Mononuclear cell (primary cell): ENCODE measurements around the gene CA6. TPM values are rescaled to one million over a fixed set of nuclear protein-coding genes. Genes with fewer than 3 reads are reported as not detected.
"Not testable (repeated sequence)": the region's sequence is repeated elsewhere in the genome, so short reads cannot be mapped to it uniquely, and the experiment has no call there.

Experiments
- H3K27me3 ChIP-seq: 2 replicates; pipeline ENCODE4 v1.6.0; 2011; ENCODE audit warnings: low read length, control low read depth; ENCODE audit not compliant: insufficient read depth
- H3K4me1 ChIP-seq: 2 replicates; pipeline ENCODE4 v1.5.1; 2011; ENCODE audit warnings: mild to moderate bottlenecking, low read length, control low read depth; ENCODE audit not compliant: insufficient read depth
- H3K4me3 ChIP-seq: 2 replicates; pipeline ENCODE4 v1.5.1; 2011; ENCODE audit warnings: mild to moderate bottlenecking, low read length, moderate library complexity
- H3K9me3 ChIP-seq: 2 replicates; pipeline ENCODE4 v1.5.1; 2011; ENCODE audit warnings: low read depth, mild to moderate bottlenecking, control low read depth, low read length
- total RNA-seq: library from RNA; depleted of rRNA; stranded (reverse); fragments of >200 nt; gene quantifications from one replicate; pipeline ENCODE4 v1.2.3, GENCODE V29; 2012

The CA6 gene
- total RNA-seq, 1 donor = 0.63 TPM

DNA sequence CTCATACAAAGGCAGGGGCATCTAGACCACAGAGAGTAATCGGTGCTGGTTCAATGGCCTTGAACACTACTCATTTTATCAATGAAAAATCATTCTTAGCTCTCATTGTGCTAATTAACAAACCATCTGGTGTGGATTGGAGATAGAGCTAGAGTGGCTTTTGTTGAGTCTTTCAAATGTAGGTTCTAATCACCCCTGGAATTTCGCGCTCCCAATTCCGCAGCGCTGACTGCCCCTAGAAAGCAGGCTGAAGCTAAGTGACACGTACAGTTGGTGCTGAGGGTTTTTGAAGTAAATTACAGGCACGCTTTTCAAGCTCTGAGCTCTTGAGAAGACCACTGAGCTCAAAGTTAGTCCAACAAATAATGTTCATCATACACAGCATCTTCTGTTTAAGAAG lies 31.2 kb upstream of the CA6 start:
- H3K9me3 ChIP-seq = no peaks in the 10 kb centered on the region
- no peak overlapping the region for H3K4me3 ChIP-seq
- no peaks in the 10 kb centered on the region for H3K4me1 ChIP-seq
- no peaks in the 10 kb centered on the region for H3K27me3 ChIP-seq

DNA sequence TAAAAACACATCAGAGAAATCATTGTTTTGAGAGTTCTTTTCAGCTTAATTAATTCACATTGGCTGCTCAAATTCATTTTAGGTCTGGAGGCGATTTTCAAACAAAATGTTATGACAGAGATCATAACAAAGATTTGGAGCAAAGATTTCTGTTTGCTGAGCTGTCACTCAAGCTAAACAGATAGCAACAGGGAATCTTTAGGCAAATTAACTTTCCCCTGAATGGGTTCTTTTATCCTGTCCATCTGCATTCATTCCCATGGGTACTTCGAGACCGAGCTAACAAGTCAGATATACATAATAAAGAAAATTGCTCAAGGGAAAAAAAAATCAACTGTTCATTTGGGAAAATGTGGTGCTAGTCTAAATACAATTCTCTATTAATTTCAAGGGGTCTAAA lies 30.2 kb upstream of the CA6 start:
- Histone ChIP-seq H3K4me1 (peaks cover under 1% of the 10 kb centered on the region), H3K27me3 (no peaks in the 10 kb centered on the region), H3K9me3 (no peaks in the 10 kb centered on the region), H3K4me3 (no peak overlapping the region)

DNA sequence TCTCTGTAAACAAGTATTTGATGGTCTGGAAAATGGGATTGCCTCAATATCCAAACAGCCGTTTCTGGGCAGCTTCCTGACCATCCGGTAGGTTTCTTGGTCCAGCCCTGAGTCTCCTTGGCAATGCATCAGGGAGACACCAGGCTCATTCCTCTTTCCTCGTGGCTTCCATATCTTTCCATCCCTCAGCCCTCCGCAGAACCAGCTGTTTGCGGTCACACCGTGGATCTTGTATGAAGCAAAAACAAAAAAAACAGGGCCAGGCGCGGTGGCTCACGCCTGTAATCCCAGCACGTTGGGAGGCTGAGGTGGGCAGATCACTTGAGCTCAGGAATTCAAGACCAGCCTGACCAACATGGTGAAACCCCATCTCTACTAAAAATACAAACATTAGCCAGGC lies 28.1 kb upstream of the CA6 start:
- not testable (repeated sequence) for H3K9me3 ChIP-seq, H3K4me3 ChIP-seq, H3K27me3 ChIP-seq, H3K4me1 ChIP-seq

DNA sequence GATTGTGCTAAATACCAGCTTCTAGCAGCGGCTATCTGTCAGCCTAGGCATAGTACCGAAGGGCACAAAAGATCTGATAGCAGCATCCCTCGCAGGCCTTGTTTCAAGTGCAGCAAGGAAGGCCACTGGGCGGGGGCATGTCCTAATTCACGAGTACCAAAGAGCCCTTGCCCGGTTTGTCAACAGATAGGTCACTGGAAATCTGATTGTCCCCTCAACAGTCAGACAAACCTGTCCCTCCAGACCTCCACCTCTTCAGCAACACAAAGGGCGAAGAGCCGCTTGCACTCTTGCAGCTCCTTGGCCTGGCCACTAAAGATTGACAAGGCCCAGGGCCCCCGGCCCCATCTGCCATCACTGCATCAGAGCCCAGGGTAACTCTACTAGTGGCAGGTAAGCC lies 22.7 kb upstream of the CA6 start:
- Histone ChIP-seq H3K4me3 (no peak overlapping the region), H3K9me3 (no peaks in the 10 kb centered on the region), H3K4me1 (peaks cover 20% of the 10 kb centered on the region), H3K27me3 (no peaks in the 10 kb centered on the region)

DNA sequence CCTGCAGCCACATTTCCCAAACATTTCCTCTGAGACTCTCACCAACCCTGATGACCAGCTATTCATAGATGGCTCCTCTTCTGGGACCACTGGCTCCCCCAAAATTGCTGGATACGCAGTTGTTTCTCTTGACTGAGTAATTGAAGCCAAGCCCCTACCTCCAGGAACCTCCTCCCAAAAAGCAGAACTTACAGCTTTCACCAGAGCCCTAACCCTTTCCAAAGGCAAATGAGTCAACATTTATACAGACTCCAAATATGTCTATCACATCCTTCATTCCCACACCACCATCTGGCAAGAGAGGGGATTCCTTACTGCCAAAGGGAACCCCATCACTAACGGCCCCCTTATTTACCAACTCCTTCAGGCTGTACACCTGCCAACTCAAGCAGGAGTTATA lies 20.3 kb upstream of the CA6 start:
- peaks cover 20% of the 10 kb centered on the region for H3K4me1 ChIP-seq
- no peaks in the 10 kb centered on the region for H3K9me3 ChIP-seq
- H3K27me3 ChIP-seq = no peaks in the 10 kb centered on the region
- peak overlapping the region; percentile 12 for H3K4me3 ChIP-seq

DNA sequence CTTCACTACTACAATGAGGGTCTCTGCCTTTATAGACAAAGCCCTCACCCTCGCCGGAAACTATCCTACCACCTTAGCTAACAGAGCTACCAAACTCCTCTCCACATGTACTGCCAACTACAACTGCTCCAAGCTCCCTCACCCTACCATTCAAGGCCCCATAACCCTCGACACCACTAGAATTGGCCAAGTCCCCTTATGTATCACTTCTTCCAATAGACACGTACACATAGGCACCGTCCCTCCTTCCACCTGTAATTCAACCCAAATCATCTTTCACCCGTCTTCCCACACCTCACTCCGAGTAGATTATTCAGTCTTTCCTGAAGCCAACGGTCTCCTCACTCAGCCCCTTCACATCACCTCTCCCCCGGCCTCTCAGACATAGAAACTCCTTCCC lies 19.7 kb upstream of the CA6 start:
- Histone ChIP-seq H3K4me3 (peak overlapping the region; percentile 6), H3K9me3 (no peaks in the 10 kb centered on the region), H3K4me1 (peaks cover 15% of the 10 kb centered on the region), H3K27me3 (no peaks in the 10 kb centered on the region)

DNA sequence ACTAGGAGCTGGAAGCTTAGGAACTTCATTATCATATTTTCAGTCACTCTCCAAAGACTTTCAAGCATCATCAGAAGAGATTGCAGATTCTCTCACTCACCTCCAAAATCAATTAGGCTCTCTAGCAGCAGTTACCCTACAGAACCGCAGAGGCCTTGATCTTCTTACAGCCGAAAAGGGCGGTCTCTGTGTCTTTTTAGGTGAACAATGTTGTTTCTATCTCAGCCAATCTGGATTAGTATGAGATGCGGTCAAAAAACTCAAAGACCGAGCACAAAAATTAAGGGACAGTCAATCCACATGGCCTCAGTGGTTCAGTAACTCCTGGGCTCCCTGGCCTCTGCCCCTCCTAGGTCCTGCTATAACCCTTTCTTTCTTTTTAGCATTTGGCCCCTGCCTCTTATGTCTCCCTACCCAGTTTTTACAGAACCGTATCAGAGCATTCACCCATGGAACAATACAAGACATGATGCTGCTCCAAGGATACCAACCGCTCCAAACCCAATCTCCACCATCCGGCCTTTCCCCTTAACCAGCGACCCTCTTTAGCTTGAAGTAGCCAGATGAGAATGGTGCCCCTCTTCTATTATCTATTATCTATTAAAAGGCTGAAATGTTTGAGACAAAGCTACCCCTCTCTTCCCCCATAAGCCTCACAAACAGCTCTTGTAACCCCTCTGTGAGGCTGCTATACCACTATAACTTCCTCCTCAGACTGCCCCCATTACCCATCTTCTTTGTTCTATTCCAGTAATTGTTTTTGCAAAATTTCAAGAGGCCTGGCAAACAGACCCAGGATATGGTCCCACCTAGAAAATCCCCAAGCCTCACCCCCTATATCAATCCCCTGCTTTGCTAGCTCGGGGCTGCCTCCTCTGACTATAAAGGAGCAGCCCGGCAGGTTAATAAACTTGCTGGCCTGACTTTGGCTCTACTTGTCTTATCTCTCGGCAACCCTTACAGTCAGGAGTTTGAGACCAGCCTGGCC lies 18.7 kb upstream of the CA6 start:
- peaks cover 14% of the 10 kb centered on the region for H3K4me1 ChIP-seq
- H3K4me3 ChIP-seq = no peak overlapping the region
- H3K27me3 ChIP-seq = no peaks in the 10 kb centered on the region
- no peaks in the 10 kb centered on the region for H3K9me3 ChIP-seq

DNA sequence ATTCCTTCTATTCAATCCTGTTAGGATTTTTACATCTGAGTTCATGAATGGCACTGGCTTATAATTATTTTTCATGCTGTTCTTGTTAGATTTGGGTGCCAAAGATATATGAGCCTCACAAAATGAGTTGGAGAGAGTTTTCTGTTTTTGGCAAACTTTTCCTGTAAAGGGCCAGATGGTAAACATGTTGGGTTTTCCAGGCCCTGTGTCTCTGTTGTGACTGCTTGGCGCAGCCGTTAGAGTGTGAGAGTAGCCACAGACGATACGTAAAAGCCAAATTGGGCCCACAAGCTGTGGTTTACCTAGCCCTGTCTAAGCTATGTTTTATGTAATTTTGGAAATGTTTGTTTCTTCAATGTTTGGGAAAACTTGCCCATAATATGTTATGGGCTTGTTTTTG lies 15.6 kb upstream of the CA6 start:
- Histone ChIP-seq H3K4me1 (peaks cover 12% of the 10 kb centered on the region), H3K27me3 (no peaks in the 10 kb centered on the region), H3K4me3 (no peak overlapping the region), H3K9me3 (no peaks in the 10 kb centered on the region)

DNA sequence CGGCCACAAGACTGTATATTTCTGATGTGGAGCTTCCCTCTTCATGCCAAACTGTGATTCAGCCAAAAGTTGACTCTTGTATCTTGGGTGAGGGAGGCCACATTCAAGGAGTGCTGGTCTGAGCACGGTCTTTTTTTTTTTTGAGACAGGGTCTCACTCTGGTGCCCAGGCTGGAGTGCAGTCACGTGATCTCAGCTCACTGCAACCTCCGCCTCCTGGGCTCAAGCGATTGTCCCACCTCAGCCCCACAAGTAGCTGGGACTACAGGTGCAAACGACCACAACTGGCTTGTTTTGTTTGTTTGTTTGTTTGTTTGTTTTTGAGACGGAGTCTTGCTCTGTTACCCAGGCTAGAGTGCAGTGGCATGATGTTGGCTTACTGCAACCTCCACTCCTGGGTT lies 8.6 kb upstream of the CA6 start:
- not testable (repeated sequence) for H3K4me3 ChIP-seq, H3K9me3 ChIP-seq, H3K27me3 ChIP-seq
- H3K4me1 ChIP-seq = peaks cover 27% of the 10 kb centered on the region

DNA sequence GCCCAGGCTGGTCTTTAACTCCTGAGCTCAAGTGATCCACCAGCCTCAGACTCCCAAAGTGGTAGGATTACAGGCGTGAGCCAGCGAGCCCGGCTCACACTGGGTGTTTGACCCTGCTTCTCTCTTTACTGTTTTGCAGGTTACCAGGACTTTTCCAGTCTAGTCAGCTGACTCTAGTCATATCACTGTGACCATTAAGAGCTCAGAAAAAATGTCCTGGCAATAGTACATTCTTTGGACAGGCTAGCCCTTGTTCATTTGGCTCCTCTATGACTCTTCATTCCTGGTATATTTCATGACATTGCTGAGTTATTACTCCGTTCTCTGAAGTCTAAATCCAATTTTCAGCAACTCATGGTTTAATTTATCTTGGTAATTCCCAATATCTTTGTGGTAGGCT lies 8.0 kb upstream of the CA6 start:
- Histone ChIP-seq H3K9me3 (no peaks in the 10 kb centered on the region), H3K4me3 (no peak overlapping the region), H3K27me3 (no peaks in the 10 kb centered on the region), H3K4me1 (peaks cover 27% of the 10 kb centered on the region)

DNA sequence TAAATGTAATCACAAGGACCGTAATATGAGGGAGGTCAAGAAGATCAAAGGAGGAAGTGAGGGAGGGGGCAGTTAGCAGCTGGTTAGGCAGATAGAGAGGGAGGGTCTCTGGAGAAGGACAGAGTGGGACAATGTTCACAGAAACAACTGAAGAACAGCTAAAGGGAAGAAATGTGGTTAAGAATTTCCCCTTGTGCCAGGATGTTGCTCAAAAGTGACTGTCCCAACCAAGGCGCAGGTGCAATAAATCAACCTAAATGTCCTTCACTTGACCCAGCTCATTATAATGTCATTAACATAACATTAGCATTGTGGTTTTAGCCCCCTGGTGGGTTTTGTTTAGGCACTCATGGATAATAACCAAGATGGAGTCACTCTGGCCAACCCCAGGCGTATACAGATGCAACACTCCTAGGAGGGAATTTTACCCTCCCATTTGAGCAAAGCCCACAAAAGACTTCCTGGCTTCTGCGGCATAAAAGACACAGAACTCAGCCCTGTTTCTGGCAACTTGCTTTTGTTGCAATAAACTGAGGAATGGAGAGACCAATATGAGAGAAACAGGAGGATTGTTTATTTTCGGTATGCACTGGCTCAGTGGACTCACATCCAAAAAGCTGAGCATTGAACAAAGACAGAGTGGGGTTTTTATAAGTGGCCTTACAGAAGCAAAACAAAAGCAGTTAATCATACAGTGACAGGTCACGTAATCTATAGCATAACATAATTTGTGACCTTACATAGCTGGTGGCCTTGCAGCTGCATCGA lies 7.3 kb upstream of the CA6 start:
- Histone ChIP-seq H3K4me1 (peaks cover 27% of the 10 kb centered on the region), H3K4me3 (no peak overlapping the region), H3K27me3 (no peaks in the 10 kb centered on the region), H3K9me3 (no peaks in the 10 kb centered on the region)

DNA sequence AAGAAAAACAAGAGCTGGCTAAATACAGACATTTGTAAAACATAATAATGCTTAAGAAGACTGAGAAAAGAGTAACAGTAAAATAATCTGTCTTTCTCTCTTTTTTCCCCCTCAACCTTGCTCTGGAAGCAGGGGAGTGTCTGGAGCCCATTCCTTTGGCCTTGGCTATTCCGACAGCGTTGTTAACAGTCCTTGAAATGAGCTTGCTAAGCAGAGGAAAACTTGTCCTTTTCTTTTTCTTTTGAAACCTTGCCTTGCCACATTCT lies 6.7 kb upstream of the CA6 start:
- no peaks in the 10 kb centered on the region for H3K9me3 ChIP-seq
- peaks cover 27% of the 10 kb centered on the region for H3K4me1 ChIP-seq
- no peak overlapping the region for H3K4me3 ChIP-seq
- H3K27me3 ChIP-seq = no peaks in the 10 kb centered on the region

DNA sequence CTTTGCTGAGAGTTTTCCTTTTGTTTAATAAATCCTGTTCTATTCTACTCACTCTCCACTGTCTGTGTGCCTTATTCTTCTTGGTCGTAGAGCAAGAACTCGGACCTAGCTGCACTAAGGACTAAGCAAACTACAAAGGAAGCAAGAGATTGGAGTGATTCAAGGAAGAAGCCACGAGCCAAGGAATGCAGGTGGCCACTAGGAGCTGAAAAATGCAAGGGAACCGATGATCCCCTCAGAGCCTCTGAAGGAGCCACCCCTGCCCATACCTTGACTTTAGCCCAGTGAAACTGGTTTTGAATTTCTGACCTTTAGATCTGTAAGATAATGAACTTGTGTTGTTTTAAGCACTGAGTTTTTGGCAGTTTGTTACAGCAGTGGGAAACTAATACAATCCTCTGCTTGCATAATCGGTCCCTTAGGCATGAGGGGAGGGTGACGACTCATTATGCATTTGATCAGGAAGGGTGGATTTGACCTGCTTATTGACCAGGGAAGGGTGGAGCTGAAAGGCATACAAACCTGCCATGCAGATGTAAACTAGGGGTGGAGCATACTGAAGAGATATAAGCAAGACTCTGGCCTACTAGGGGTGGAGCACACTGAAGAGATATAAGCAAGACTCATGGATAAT lies 6.2 kb upstream of the CA6 start:
- H3K9me3 ChIP-seq = no peaks in the 10 kb centered on the region
- H3K4me3 ChIP-seq = no peak overlapping the region
- no peaks in the 10 kb centered on the region for H3K27me3 ChIP-seq
- peaks cover 27% of the 10 kb centered on the region for H3K4me1 ChIP-seq

DNA sequence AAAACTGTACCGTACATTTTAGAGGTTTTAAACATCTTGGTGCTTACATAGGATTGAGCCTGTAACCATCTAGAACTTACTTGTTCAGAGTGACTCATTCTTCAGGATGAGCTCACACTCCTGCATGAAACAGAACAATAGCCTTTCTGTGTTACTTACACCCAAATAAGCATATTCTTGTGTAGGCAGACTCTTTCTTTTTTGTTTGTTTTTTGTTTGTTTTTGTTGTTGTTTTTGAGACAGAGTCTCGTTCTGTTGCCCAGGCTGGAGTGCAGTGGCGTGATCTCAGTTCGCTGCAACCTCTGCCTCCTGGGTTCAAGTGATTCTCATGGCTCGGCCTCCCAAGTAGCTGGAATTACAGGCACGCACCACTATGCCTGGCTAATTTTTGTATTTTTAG lies 3.8 kb upstream of the CA6 start:
- Histone ChIP-seq H3K27me3 (no peaks in the 10 kb centered on the region), H3K4me1 (peaks cover 35% of the 10 kb centered on the region), H3K4me3 (no peak overlapping the region), H3K9me3 (no peaks in the 10 kb centered on the region)
